D341Med (cell line): Measurements from ENCODE around the gene ZNF771.
"Not testable (repeated sequence)": the region's sequence is repeated elsewhere in the genome, so short reads cannot be mapped to it uniquely, and the experiment has no call there.

Experiments
- DNase-seq: peaks from one replicate; pipeline ENCODE4 v3.0.0; 2012; ENCODE audit warnings: low spot score

Gene ZNF771

DNA sequence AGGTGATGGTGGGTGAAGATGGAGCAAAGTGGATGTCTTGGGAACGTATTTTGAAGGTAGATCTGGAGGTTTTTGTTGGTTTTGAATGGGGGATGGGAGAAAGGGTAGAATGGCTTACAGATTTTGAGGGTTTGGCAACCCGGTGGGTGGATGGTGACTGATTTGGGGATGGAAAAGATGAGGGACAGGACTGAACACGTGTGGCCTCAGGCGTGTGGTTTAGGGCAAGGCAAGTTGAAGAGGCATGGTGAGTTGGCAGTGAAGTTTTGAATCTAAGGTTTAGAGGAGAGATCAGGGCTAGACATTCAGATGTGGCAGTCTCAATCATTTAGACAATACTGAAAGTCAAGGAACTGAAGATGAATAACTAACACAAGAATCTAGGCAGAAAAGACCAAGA, 27.4 kb downstream of the ZNF771 start:
- DNase-seq: no peak

GRCh38 chr16:30437511-30438046, 30.2 kb downstream of the ZNF771 start:
- no peak for DNase-seq

DNA sequence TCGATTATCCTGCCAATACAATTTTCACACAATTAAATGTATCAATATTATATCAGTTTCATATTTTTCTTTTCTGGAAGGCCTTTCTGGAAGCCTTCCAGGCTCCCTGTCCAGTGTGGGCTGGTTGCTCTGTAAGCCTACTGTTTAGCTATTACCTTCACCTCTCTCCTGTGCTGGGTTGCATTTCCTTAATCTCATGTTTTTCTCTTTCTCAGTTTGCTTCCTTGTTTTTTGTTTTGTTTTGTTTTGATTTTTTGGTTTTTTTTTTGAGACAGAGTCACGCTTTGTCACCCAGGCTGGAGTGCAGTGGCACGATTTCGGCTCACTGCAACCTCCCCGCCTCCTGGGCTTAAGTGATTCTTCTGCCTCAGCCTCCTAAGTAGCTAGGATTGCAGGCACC, 31.4 kb downstream of the ZNF771 start:
- DNase-seq: no peak

DNA sequence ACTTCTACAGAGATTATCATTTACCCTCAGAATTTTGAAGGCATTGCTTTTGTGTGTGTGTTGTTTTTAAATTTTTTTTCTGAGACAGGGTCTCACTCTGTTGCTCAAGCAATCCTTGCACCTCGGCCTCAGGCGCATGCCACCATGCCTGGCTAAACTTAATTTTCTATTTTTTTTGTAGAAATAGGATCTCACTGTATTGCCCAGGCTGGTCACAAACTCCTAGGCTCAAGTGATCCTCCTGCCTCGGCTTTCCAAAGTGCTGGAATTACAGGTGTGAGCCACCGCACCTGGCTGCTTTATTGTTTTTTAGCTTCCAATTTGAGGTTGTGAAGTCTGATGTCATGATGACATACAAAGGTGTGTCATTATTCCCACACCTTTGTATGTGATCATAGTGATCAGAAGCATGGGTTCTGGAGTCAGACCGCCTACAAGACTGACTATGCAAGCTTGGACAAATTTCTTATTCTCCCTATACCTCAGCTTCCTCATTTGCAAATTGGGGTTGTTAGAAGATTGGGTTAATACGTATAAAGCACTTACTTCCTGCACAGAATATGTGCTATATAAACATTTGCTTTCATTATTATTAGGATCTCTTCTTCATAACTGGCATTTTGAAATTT, 32.4 kb downstream of the ZNF771 start:
- DNase-seq: no peak

- DNase-seq: no peak
These were observed 36.2 kb downstream of the ZNF771 start for GRCh38 chr16:30443631-30444030.

DNA sequence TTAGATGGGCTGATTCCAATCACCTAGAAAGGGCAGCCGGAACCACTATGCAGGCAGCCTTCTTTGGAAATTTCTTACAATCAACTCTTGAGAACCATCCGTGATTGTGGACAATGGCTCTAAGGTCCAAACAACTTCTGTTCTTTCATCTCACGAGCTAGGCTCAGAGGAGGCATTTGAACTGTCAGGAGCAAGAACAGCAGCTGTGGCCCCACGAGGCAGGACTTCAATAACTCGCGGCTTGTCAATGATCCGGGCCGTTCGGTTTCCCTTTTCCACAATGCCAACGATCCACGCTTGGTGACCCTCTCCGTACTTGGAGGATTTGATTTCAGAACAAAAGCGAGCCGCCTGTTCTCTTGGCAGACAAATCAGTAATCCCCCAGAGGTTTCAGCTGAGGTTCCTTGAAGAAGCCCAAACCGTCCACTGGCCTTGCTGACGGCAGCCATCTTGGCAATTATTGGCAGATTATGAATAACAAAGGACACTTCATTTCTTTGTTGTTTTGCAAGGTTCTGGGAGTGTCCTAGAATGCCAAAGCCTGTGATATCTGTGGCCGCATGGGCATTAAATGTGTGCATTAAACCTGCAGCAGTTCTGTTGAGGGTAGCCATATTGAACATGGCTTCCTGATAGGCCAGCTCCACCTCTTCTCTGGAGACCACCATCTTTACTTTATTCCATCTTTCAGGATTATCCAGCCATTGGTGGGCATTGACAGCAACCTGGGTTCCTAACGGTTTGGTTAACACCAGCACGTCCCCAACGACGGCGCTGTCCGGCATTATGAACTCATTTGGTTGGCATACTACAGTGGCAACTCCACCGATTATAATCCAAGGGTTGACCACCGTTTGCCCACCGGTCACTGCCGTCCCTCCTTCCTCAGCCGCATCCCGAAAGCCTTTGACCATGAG, 37.1 kb downstream of the ZNF771 start:
- no peak for DNase-seq

GRCh38 chr16:30445149-30445407, 37.7 kb downstream of the ZNF771 start:
- no peak for DNase-seq

- peak; percentile 92 for DNase-seq
These were observed 38.2 kb downstream of the ZNF771 start, which contains the start of gene SEPHS2 for GRCh38 chr16:30445408-30446202. Gene SEPHS2, minus strand, starts transcription at chr16:30445874. Its CDS starts 147 bp downstream, at chr16:30445727.

GRCh38 chr16:30446203-30446595, 38.8 kb downstream of the ZNF771 start:
- DNase-seq: no peak

DNA sequence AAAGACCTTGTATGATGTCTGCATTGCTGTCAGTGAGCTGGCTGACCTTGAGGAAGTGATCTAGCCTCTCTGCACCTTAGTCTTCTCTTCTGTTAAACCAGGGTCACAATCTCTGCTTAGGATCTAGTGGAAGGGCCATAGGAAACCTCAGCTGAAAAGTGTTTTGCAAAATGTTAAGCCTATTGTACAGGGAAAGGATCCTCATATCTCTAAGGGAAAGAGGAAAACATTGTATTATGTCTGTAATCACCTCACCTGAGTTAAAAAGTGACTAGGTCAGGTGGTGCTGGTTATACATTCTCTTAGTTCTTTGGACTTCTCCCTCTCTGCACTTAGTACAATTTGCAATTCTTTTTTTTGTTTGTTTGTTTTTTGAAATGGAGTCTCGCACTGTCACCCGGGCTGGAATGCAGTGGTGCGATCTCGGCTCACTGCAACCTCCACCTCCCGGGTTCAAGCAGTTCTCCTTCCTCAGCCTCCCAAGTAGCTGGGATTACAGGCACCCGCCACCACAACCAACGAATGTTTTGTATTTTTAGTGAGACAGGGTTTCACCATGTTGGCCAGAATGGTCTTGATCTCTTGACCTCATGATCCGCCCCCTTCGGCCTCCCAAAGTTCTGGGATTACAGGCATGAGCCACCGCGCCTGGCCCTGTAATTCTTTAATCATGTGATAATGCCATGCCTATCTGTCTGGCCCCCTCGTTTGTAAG, 40.3 kb downstream of the ZNF771 start:
- no peak for DNase-seq

DNA sequence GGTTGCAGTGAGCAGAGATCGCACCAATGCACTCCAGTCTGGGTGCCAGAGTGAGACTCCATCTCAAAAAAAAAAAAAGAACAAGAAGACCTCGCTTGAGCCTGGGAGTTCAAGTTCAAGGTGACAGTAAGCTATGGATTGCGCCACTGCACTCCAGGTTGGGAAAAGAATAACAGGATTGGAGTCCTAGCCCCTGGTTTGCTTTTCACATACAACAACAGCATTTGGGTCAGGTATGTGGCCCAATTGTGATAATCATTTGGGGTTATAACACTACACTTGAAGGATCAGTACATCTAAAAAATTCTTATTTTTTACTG, 41.7 kb downstream of the ZNF771 start:
- no peak for DNase-seq

DNA sequence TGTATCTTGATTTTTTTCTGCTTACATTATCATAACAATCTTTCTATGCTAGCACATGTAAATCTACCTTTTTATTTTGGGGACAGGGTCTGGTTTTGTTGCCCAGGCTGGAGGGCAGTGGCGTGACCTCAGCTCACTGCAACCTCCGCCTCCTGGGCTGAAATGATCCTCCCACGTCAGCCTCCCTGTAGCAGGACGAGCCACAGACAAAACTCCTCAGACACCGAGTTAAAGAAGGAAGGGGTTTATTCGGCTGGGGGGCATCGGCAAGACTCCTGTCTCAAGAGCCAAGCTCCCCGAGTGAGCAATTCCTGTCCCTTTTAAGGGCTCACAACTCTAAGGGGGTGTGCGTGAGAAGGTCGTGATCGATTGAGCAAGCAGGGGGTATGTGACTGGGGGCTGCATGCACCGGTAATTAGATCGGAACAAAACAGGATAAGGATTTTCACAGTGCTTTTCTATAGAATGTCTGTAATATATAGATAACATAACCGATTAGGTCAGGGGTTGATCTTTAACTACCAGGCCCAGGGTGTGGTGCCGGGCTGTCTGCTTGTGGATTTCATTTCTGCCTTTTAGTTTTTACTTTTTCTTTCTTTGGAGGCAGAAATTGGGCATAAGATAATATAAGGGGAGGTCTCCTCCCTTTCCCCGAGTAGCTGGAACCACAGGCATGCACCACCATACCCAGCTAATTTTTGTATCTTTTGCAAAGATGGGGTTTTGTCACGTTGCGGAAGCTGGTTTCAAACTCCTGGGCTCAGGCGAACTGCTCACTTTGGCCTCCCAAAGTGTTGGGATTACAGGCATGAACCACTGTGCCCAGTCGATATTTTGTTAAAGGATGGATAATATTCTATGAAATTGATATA, 45.5 kb downstream of the ZNF771 start:
- DNase-seq: not testable (repeated sequence)

DNA sequence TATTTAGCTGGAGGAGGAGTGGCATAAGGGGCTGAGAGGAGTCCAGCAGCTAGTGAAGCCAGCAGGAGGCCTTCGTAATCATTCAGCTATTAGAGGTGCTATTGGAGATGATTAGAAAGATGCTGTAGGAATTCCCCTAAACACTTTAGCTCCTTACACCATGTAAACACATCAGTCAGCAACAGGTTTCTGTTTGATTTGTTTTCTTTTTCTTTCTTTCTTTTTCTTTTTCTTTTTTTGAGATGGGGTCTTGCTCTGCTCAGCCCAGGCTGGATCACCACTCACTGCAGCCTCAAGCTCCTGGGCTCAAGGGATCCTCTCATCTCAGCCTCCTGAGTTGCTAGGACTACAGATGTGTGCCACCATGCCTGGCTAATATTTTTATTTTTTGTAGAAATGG, 48.9 kb downstream of the ZNF771 start:
- no peak for DNase-seq

DNA sequence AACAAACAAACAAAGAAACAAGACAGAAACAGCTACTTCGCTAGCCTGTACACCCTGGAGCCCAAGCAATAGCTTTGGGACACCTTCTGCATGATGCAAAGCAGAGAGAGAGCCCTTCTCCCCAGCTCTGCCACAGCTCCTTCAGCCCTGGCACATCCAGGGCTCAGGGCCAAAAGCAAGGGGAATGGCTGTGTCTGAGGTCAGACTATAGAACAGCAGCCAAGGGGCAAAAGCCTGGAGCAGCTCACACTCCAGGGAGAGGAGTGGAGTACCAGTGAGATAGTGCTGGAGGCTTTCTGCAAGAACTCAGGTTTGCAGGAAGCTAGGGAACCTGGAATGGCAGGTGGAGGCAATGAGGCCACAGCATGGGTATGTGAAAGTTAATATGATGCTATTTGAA, 49.9 kb downstream of the ZNF771 start:
- no peak for DNase-seq

- no peak for DNase-seq
These were observed 50.5 kb downstream of the ZNF771 start for GRCh38 chr16:30457743-30458560.

DNA sequence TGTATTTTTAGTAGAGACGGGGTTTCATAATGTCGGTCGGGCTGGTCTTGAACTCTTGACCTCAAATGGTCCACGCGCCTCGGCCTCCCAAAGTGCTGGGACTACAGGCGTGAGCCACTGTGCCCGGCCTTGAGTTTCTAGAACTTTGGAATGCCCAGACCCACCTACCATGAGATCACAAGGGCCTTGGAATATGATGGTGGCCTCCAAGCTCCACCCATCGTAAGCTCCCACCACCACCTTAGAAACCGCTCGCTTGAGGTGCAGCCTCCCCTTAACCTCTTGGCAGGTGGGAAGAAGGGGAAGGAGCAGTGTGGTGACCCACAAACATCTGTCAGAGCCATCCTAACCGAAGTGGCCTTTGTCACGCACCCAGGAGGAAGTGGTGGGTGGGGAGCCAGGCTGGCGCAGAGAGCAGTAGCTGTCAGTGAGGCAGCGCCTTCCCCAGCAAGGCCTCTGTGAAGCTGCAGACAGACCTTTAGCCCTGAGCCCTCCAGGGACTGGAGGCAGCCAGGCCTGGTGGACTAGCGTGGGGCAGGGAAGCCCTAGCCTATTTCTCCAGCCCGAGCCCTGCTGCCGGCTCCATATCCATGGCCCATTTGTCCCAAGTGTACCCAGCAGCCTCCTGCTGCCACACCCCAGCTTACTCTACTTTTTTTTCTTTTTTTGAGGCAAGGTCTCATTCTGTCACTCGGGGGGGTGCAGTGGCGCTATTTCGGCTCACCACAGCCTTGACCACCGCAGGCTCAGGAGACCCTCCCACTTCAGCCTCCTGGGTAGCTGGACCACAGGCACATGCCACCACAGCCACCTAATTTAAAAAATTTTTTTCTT, 51.4 kb downstream of the ZNF771 start:
- no peak for DNase-seq

GRCh38 chr16:30459456-30459855, 52.0 kb downstream of the ZNF771 start:
- DNase-seq: no peak

GRCh38 chr16:30461426-30461825, 54.0 kb downstream of the ZNF771 start:
- not testable (repeated sequence) for DNase-seq

DNA sequence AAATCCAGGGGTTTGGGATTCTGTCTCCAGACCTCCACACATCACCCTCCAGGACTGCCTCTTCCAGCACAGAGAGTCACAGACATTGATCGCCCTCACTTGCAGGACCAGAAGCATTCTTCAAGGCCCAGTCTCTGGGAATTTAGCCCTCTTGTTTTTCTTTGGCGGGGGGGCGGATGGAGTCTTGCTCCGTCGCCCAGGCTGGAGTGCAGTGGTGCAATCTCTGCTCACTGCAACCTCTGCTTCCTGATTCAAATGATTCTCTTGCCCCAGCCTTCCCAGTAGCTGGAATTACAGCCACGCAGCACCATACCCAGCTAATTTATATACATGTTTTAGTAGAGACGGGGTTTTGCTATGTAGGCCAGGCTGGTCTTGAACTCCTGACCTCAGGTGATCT, 56.7 kb downstream of the ZNF771 start:
- DNase-seq: no peak
